Nucleus accumbens (tissue), 56 donors: ENCODE results near the gene DNAJC30.

Source experiments
- DNase-seq, 56 donors: peaks; one replicate each; lab custom pipeline; 2025; lab: John Stamatoyannopoulos, UW

The DNAJC30 gene

GRCh38 chr7:73712773-73713172 lies 29.5 kb upstream of the DNAJC30 start:
- DNase-seq, result no peak

- DNase-seq, result no peak
Measured at GRCh38 chr7:73708961-73709549, 25.8 kb upstream of the DNAJC30 start.

GRCh38 chr7:73707045-73707631 lies 23.9 kb upstream of the DNAJC30 start:
- DNase-seq, result peak in 15 of 56 donors; percentile 5 to 59 (median 32)

- no peak for DNase-seq
Measured at GRCh38 chr7:73706126-73707044, 23.1 kb upstream of the DNAJC30 start.

- no peak for DNase-seq
Measured at GRCh38 chr7:73705551-73705920, 22.3 kb upstream of the DNAJC30 start.

- peak in 1 of 56 donors; percentile 24 for DNase-seq
Measured at GRCh38 chr7:73704640-73705550, 21.6 kb upstream of the DNAJC30 start.

- DNase-seq, result peak in 14 of 56 donors; percentile 3 to 59 (median 22)
Measured at GRCh38 chr7:73703757-73704639, 20.7 kb upstream of the DNAJC30 start.

- DNase-seq, result no peak
Measured at GRCh38 chr7:73703225-73703624, 20.0 kb upstream of the DNAJC30 start.

- DNase-seq, result no peak
Measured at GRCh38 chr7:73702665-73703064, 19.4 kb upstream of the DNAJC30 start.

- DNase-seq, result no peak
Measured at GRCh38 chr7:73702226-73702625, 19.0 kb upstream of the DNAJC30 start.

GRCh38 chr7:73701357-73701995 lies 18.2 kb upstream of the DNAJC30 start:
- peak in 1 of 56 donors; percentile 22 for DNase-seq

- no peak for DNase-seq
Measured at GRCh38 chr7:73700581-73701134, 17.4 kb upstream of the DNAJC30 start.

GRCh38 chr7:73700069-73700423 lies 16.8 kb upstream of the DNAJC30 start:
- no peak for DNase-seq

GRCh38 chr7:73699370-73700068 lies 16.3 kb upstream of the DNAJC30 start:
- peak in 8 of 56 donors; percentile 14 to 42 (median 22) for DNase-seq

GRCh38 chr7:73698410-73698809 lies 15.2 kb upstream of the DNAJC30 start:
- no peak for DNase-seq

- no peak for DNase-seq
Measured at GRCh38 chr7:73696372-73696771, 13.1 kb upstream of the DNAJC30 start.

GRCh38 chr7:73690646-73691045 lies 7.4 kb upstream of the DNAJC30 start:
- no peak for DNase-seq

- DNase-seq, result no peak
Measured at GRCh38 chr7:73688288-73688687, 5.0 kb upstream of the DNAJC30 start.
